Subcutaneous adipose tissue (tissue), 4 donors: Measurements from ENCODE around the gene TCF12. TPM values are rescaled to one million over a fixed set of nuclear protein-coding genes. Genes with fewer than 3 reads are reported as not detected.

Source experiments
- CTCF ChIP-seq: fragments of 450-650 bp; IDR thresholded peaks from one replicate; pipeline ENCODE4 v1.5.1; 2016; ENCODE audit warnings: low read depth, mild to moderate bottlenecking, control low read depth, antibody characterized with exemption, moderate library complexity
- total RNA-seq, 4 donors: library from RNA; depleted of rRNA; stranded (reverse); fragments of >200 nt; gene quantifications; one replicate each; pipeline ENCODE4 v1.1.0, GENCODE V29; 2016

Gene TCF12
- total RNA-seq, 4 donors from 2014 or later, result 138 to 171 (median 166) TPM

- TF ChIP-seq CTCF, result no peak
Measured at GRCh38 chr15:56978898-56979662, 60.6 kb downstream of the TCF12 start.

- no peak for TF ChIP-seq CTCF
Measured at GRCh38 chr15:56980473-56980872, 62.0 kb downstream of the TCF12 start.

GRCh38 chr15:56981160-56981559, 62.7 kb downstream of the TCF12 start:
- no peak for TF ChIP-seq CTCF

- no peak for TF ChIP-seq CTCF
Measured at GRCh38 chr15:56982987-56983386, 64.5 kb downstream of the TCF12 start.

GRCh38 chr15:56984681-56985481, 66.4 kb downstream of the TCF12 start:
- no peak for TF ChIP-seq CTCF

GRCh38 chr15:56985856-56986255, 67.4 kb downstream of the TCF12 start:
- no peak for TF ChIP-seq CTCF

GRCh38 chr15:56987286-56987685, 68.8 kb downstream of the TCF12 start:
- no peak for TF ChIP-seq CTCF
